Brain microvascular endothelial cell (primary cell): ENCODE measurements around the gene LRTM1.

Experiments
- DNase-seq: peaks from one replicate; pipeline ENCODE4 v3.0.0-alpha.2; 2020
- H3K27ac ChIP-seq: fragments of 250-450 bp; sonication (Bioruptor Pico); 2 replicates; pipeline ENCODE4 v1.5.1; 2020; ENCODE audit warnings: mild to moderate bottlenecking, moderate library complexity
- H3K27me3 ChIP-seq: fragments of 250-450 bp; sonication (Bioruptor Pico); replicated peaks from 2 replicates; pipeline ENCODE4 v1.5.1; 2020; ENCODE audit warnings: mild to moderate bottlenecking
- H3K36me3 ChIP-seq: fragments of 250-450 bp; sonication (Bioruptor Pico); replicated peaks from 2 replicates; pipeline ENCODE4 v1.5.1; 2020; ENCODE audit warnings: mild to moderate bottlenecking
- H3K4me3 ChIP-seq: 2 replicates; pipeline ENCODE4 v1.5.1; 2011; ENCODE audit warnings: low read depth, mild to moderate bottlenecking, control low read depth, low read length, moderate library complexity
- CTCF ChIP-seq: IDR thresholded peaks from 2 replicates; pipeline ENCODE4 v1.5.1; 2011; ENCODE audit warnings: low read depth, mild to moderate bottlenecking, moderate library complexity, low read length, control low read depth, inconsistent platforms; ENCODE audit errors: missing control alignments
- in situ Hi-C: cut with HindIII; loops from 2 replicates; pipeline ENCODE4 v1.10.0; 2017; ENCODE audit warnings: low sequenced_read_pairs, low pct_ligation_motif_present

The LRTM1 gene

DNA sequence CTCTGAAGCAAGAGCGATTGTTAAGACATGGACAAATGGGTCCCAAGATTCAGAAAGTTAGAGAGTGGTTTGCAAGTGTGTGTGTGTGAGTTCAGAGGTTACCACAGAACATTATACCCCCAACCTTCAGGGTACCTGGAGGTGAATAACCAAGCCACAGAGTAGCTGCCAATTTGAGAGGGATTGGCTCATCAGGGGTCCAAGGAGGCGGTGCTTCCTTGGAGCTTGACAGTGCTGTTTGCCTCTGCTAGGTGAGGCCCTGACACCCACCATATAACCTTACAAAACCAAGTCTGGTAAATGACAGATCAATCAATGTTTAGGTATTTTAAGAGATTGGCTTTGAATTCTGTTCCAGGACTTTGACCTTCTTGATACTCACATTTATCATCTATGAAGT is 35.7 kb downstream of the LRTM1 start:
- H3K36me3 ChIP-seq, result no peaks in the 10 kb centered on the region
- TF ChIP-seq CTCF, result no peak
- no peaks in the 10 kb centered on the region for H3K27me3 ChIP-seq
- DNase-seq, result no peak
- no peak overlapping the region for H3K27ac ChIP-seq
- no peak overlapping the region for H3K4me3 ChIP-seq
- in situ Hi-C loops, result no loop called here

DNA sequence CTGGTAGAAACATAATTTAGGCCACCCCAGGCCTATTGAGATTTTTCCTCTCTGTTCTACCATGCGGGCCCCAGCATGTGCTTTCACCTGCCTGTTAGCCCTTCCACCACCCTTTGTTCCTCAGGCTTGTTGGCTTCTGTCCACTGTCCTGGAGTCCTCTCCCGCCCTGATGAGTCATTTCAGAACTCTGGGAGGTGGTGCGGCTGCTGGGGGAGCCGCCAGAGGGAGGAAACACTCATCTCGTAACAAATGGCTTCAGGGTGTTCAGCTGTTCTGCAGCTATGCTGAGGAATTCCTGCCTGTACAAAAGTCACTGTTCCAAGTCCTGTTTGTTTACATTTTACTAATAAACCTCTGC is 36.3 kb downstream of the LRTM1 start:
- H3K27ac ChIP-seq, result peak overlapping the region; percentile 7

GRCh38 chr3:54889731-54890130 is 38.1 kb downstream of the LRTM1 start:
- in situ Hi-C loops, result no loop called here
- Histone ChIP-seq H3K27ac (no peak overlapping the region), H3K27me3 (no peaks in the 10 kb centered on the region), H3K36me3 (no peaks in the 10 kb centered on the region), H3K4me3 (no peak overlapping the region)
- no peak for TF ChIP-seq CTCF
- DNase-seq, result no peak

More for the DNA sequence above, 36.3 kb downstream of the LRTM1 start:
- peak; percentile 83 for DNase-seq
- Histone ChIP-seq H3K27me3 (no peaks in the 10 kb centered on the region), H3K36me3 (no peaks in the 10 kb centered on the region), H3K4me3 (no peak overlapping the region)
- peak; percentile 79 for TF ChIP-seq CTCF
- in situ Hi-C loops, result no loop called here

DNA sequence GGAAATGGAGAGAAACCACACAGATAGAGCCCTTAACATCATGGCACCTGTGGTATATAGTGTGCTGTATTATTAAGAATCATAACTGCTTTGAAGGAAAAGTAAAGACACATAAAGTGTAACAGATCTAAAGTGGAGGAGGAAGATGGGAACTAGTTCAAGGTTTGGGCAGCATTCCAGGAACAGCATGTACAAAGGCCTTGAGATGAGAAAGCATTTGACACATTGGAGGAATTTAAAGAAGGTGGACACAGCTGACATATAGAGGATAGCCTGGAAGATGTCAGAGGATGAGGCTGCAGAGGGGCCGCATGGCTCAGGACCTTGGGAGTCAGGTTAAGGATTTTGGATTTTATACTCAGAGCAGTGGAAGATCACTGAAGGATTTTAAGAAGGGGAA is 39.0 kb downstream of the LRTM1 start:
- TF ChIP-seq CTCF, result no peak
- DNase-seq, result no peak

GRCh38 chr3:54888162-54888561 is 39.7 kb downstream of the LRTM1 start:
- Histone ChIP-seq H3K27me3 (no peaks in the 10 kb centered on the region), H3K27ac (no peak overlapping the region), H3K4me3 (no peak overlapping the region), H3K36me3 (no peaks in the 10 kb centered on the region)
- TF ChIP-seq CTCF, result no peak
- DNase-seq, result no peak
- in situ Hi-C loops, result no loop called here

More for the DNA sequence above, 39.0 kb downstream of the LRTM1 start:
- H3K27ac ChIP-seq, result no peak overlapping the region
- in situ Hi-C loops, result no loop called here
- H3K36me3 ChIP-seq, result no peaks in the 10 kb centered on the region
- no peaks in the 10 kb centered on the region for H3K27me3 ChIP-seq
- no peak overlapping the region for H3K4me3 ChIP-seq

DNA sequence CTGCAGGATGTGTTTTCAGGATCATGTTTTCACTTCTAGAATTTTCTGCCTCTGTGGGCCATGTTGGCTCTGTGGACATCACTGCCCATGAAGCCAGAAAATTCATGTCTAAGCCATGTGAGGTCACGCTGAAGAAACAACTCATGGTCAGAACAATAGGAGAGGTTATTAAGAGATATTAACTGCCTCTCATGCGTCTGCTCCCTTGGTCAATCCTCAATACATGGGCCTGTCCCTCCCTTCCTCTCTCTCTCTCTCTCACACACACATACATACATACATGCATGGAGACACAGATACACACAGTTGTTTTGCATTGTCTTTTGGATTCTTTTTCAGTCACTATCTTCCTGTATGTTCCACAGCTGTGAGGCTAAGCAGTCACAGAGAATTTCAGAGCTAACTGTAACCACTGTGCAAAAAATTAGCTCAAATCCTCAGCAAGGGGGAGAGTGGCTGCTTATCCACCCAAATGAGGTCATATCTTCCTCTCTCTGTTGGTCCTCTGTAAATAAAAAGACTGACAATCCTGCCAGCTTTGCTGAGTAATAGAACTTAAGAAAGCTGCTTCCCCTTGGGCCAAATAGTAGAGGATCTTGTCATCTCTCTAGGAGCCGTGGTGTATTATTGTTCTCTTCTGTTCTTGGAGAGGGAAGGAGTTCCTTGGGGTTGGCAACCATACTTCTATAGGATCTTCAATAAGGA is 45.6 kb downstream of the LRTM1 start:
- no peak overlapping the region for H3K4me3 ChIP-seq
- no peaks in the 10 kb centered on the region for H3K36me3 ChIP-seq
- DNase-seq, result peak; percentile 79
- H3K27ac ChIP-seq, result no peak overlapping the region
- in situ Hi-C loops, result no loop called here
- TF ChIP-seq CTCF, result no peak
- no peaks in the 10 kb centered on the region for H3K27me3 ChIP-seq
